Endothelial cell (in vitro differentiated cells): ENCODE measurements around the gene DOCK1. TPM values are rescaled to one million over a fixed set of nuclear protein-coding genes. Genes with fewer than 3 reads are reported as not detected.

Experiments used
- DNase-seq: peaks from one replicate; pipeline ENCODE4 v3.0.0; 2021; ENCODE audit warnings: low spot score
- H3K27ac Mint-ChIP-seq: one replicate; pipeline ENCODE4 v1.8.0; 2021; ENCODE audit warnings: mixed read lengths, inconsistent platforms; ENCODE audit not compliant: unreplicated experiment
- H3K27me3 Mint-ChIP-seq: one replicate; pipeline ENCODE4 v1.8.0; 2021; ENCODE audit warnings: mild to moderate bottlenecking, moderate library complexity, mixed read lengths, inconsistent platforms; ENCODE audit not compliant: unreplicated experiment
- H3K36me3 Mint-ChIP-seq: one replicate; pipeline ENCODE4 v1.8.0; 2021; ENCODE audit warnings: mild to moderate bottlenecking, low read depth, mixed read lengths, inconsistent platforms; ENCODE audit not compliant: unreplicated experiment
- H3K4me1 Mint-ChIP-seq: one replicate; pipeline ENCODE4 v1.8.0; 2021; ENCODE audit warnings: mild to moderate bottlenecking, mixed read lengths, inconsistent platforms; ENCODE audit not compliant: unreplicated experiment
- H3K4me3 Mint-ChIP-seq: one replicate; pipeline ENCODE4 v1.8.0; 2021; ENCODE audit warnings: mild to moderate bottlenecking, mixed read lengths, inconsistent platforms; ENCODE audit not compliant: unreplicated experiment
- H3K9me3 Mint-ChIP-seq: one replicate; pipeline ENCODE4 v1.8.0; 2021; ENCODE audit warnings: mixed read lengths, inconsistent platforms; ENCODE audit not compliant: unreplicated experiment
- CTCF ChIP-seq: fragments of 200-600 bp; sonication (generic); IDR thresholded peaks from one replicate; pipeline ENCODE4 v1.5.0; 2021; ENCODE audit warnings: antibody characterized with exemption; ENCODE audit not compliant: unreplicated experiment
- total RNA-seq: library from RNA; stranded (reverse); fragmentation: NEBNext Ultra II Directional; extraction: Animal tissue kit (Norgen Biotek cat#: 25700); gene quantifications from one replicate; pipeline ENCODE4 v1.2.1, GENCODE V29; 2021; ENCODE audit not compliant: unreplicated experiment

Gene DOCK1
- total RNA-seq, 1 donor from 2014 or later = 116 TPM

- H3K4me3 Mint-ChIP-seq = no peak overlapping the region
- peaks cover 8% of the 10 kb centered on the region for H3K9me3 Mint-ChIP-seq
- H3K36me3 Mint-ChIP-seq = peaks cover 74% of the 10 kb centered on the region
- DNase-seq = no peak
- no peak overlapping the region for H3K27ac Mint-ChIP-seq
- H3K4me1 Mint-ChIP-seq = peaks cover 3% of the 10 kb centered on the region
- peaks cover 11% of the 10 kb centered on the region for H3K27me3 Mint-ChIP-seq
- TF ChIP-seq CTCF = no peak
Measured at GRCh38 chr10:127447197-127447596, 542.0 kb downstream of the DOCK1 start.

- H3K4me3 Mint-ChIP-seq = peak overlapping the region; percentile 47
- DNase-seq = no peak
- H3K27me3 Mint-ChIP-seq = peaks cover 3% of the 10 kb centered on the region
- no peaks in the 10 kb centered on the region for H3K9me3 Mint-ChIP-seq
- H3K4me1 Mint-ChIP-seq = no peaks in the 10 kb centered on the region
- H3K27ac Mint-ChIP-seq = no peak overlapping the region
- TF ChIP-seq CTCF = no peak
- peaks cover 51% of the 10 kb centered on the region for H3K36me3 Mint-ChIP-seq
Measured at GRCh38 chr10:127449490-127449889, 544.3 kb downstream of the DOCK1 start.

GRCh38 chr10:127450644-127451043 is 545.4 kb downstream of the DOCK1 start:
- Mint-ChIP-seq H3K27me3 (no peaks in the 10 kb centered on the region), H3K9me3 (no peaks in the 10 kb centered on the region), H3K36me3 (peaks cover 45% of the 10 kb centered on the region), H3K4me3 (no peak overlapping the region), H3K4me1 (no peaks in the 10 kb centered on the region), H3K27ac (no peak overlapping the region)
- DNase-seq = no peak
- TF ChIP-seq CTCF = no peak

- Mint-ChIP-seq H3K36me3 (peaks cover 51% of the 10 kb centered on the region), H3K27me3 (peaks cover 6% of the 10 kb centered on the region), H3K27ac (peak overlapping the region; percentile 67), H3K4me3 (peak overlapping the region; percentile 21), H3K4me1 (peaks cover 5% of the 10 kb centered on the region), H3K9me3 (no peaks in the 10 kb centered on the region)
- no peak for DNase-seq
- TF ChIP-seq CTCF = no peak
Measured at GRCh38 chr10:127451628-127452027, 546.4 kb downstream of the DOCK1 start.

GRCh38 chr10:127452568-127452967 is 547.3 kb downstream of the DOCK1 start:
- H3K4me3 Mint-ChIP-seq = no peak overlapping the region

More at GRCh38 chr10:127452568-127452967, 547.3 kb downstream of the DOCK1 start:
- no peaks in the 10 kb centered on the region for H3K9me3 Mint-ChIP-seq
- H3K4me1 Mint-ChIP-seq = peaks cover 5% of the 10 kb centered on the region
- H3K27ac Mint-ChIP-seq = no peak overlapping the region
- peaks cover 42% of the 10 kb centered on the region for H3K36me3 Mint-ChIP-seq
- no peak for TF ChIP-seq CTCF
- no peak for DNase-seq
- H3K27me3 Mint-ChIP-seq = peaks cover 6% of the 10 kb centered on the region
